Natural killer cell (primary cell): ENCODE results near the gene UPK3A. TPM values are rescaled to one million over a fixed set of nuclear protein-coding genes. Genes with fewer than 3 reads are reported as not detected.

ENCODE experiments used
- ATAC-seq, 3 donors: fragments of 150-1000 bp in 2 of 3; fragments of 200-7000 bp in 1 of 3; cut with Tn5 transposase; 1 replicate in 1 of 3; 2 replicates in 2 of 3; pipeline ENCODE4 v1.10.0; 2021; ENCODE audit warnings: mild to moderate bottlenecking in 2 of 3, moderate library complexity in 2 of 3
- DNase-seq, 2 donors: peaks; one replicate each; pipeline versions ENCODE4 v3.0.0 to v3.0.0-alpha.2; 2013 to 2021; ENCODE audit warnings: mixed read lengths in 1 of 2
- H3K27ac ChIP-seq: one replicate; pipeline ENCODE4 v1.5.1; 2013; ENCODE audit warnings: mild to moderate bottlenecking, low read length
- H3K27me3 ChIP-seq: one replicate; pipeline ENCODE4 v1.6.1; 2013; ENCODE audit warnings: low read length; ENCODE audit not compliant: control insufficient read depth, insufficient read depth
- H3K36me3 ChIP-seq: one replicate; pipeline ENCODE4 v1.6.1; 2013; ENCODE audit warnings: low read length; ENCODE audit not compliant: control insufficient read depth, insufficient read depth
- H3K4me1 ChIP-seq: one replicate; pipeline ENCODE4 v1.6.1; 2013; ENCODE audit warnings: low read length; ENCODE audit not compliant: control insufficient read depth, insufficient read depth
- H3K4me3 ChIP-seq: one replicate; pipeline ENCODE4 v1.5.1; 2013; ENCODE audit warnings: low read length
- H3K9me3 ChIP-seq: one replicate; pipeline ENCODE4 v1.6.1; 2013; ENCODE audit warnings: low read length; ENCODE audit not compliant: control insufficient read depth, insufficient read depth
- H3K27ac Mint-ChIP-seq, 2 donors: one replicate each; pipeline ENCODE4 v1.8.0; 2022; ENCODE audit warnings: mild to moderate bottlenecking in 2 of 2, mixed read lengths in 2 of 2, moderate library complexity in 1 of 2
- H3K27me3 Mint-ChIP-seq, 2 donors: one replicate each; pipeline ENCODE4 v1.8.0; 2022; ENCODE audit warnings: low read depth in 2 of 2, mixed read lengths in 2 of 2
- H3K36me3 Mint-ChIP-seq: one replicate; pipeline ENCODE4 v1.8.0; 2022; ENCODE audit warnings: mixed read lengths
- H3K4me1 Mint-ChIP-seq, 2 donors: one replicate each; pipeline ENCODE4 v1.8.0; 2022; ENCODE audit warnings: mixed read lengths in 2 of 2
- H3K4me3 Mint-ChIP-seq: one replicate; pipeline ENCODE4 v1.8.0; 2022; ENCODE audit warnings: mild to moderate bottlenecking, moderate library complexity, mixed read lengths
- H3K9me3 Mint-ChIP-seq, 2 donors: one replicate each; pipeline ENCODE4 v1.8.0; 2022; ENCODE audit warnings: mixed read lengths in 2 of 2
- WGBS: methylation state at CpG from one replicate; pipeline ENCODE4 v1.1.7; 2013; ENCODE audit warnings: missing lambda C conversion rate; ENCODE audit not compliant: insufficient coverage; 5-methylcytosine and 5-hydroxymethylcytosine counted together
- intact Hi-C: fragments of 100-400 bp; cut with micrococcal nuclease; formaldehyde crosslinking; loops from one replicate; pipeline ENCODE4 v1.14.2; 2022
- total RNA-seq, 4 donors: library from RNA; stranded (reverse); fragments of 120-200 nt in 1 of 4; gene quantifications; one replicate each; pipeline versions ENCODE4 v1.2.3 to v1.2.4, GENCODE V29; 2013 to 2022
- TF ChIP-seq, protein P1 (sequence below): fragments of 200-600 bp; IDR thresholded peaks from one replicate; pipeline ENCODE4 v1.8.0; 2022; ENCODE audit warnings: antibody characterized with exemption

The UPK3A gene
- total RNA-seq, 3 donors from 2014 or later (not counting 1 experiment from before 2014, with no cell fraction given) = 0.49 TPM; not detected in 2

DNA sequence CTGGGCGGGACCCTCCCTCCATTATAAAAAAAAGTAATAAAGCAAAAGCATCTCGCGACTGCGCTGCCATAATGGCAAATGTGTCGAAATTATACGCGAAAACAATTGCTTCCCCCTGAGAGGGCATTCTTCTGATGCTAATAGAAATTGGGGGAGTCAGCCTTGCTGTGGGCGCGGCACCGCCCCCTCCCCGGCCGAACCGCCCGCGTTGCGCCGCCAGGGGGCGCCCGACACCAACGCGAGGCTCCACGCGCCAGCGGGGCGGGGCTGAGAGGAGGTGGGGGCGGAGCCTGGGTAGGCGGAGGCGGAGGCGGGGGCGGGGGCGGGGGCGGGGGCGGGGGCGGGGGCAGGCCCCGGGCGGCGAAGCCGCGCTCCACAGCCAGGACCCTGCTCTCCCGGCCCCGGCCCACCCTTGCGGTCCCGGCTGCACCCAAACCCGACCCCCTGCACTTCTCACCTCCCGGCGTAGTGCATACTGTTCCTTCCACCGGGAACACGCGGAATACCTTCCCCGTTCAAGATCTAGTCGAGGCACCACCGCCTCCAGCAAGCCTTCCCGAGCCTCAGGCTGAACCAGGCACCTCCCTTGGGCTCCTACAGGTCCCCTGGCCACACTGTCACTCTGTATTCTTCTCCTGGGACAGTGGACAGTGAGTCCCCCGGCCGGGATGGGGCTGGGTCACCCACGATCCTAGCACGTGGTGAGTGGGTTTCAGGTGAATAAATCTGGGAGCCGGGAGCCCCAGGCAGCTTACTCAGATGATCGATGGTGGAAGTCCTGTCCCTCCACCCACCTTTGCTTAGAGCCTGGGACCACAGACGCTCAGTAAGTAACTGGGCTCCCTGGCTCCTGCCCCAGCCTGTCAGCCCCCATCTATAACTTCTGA, 15.5 kb upstream of the UPK3A start:
- DNase-seq (peak; percentile 94 to 96), ATAC-seq (peak; percentile 99 to 100 (median 99))
- Mint-ChIP-seq H3K4me1 (peaks cover 5 to 10% of the 10 kb centered on the region in 2 donors), H3K9me3 (no peaks in the 10 kb centered on the region), H3K27me3 (peaks cover 18 to 34% of the 10 kb centered on the region in 2 donors), H3K36me3 (no peaks in the 10 kb centered on the region), H3K4me3 (peak overlapping the region; percentile 79), H3K27ac (peak overlapping the region in 1 of 2 donors; percentile 70)
- TF ChIP-seq, protein P1, sequence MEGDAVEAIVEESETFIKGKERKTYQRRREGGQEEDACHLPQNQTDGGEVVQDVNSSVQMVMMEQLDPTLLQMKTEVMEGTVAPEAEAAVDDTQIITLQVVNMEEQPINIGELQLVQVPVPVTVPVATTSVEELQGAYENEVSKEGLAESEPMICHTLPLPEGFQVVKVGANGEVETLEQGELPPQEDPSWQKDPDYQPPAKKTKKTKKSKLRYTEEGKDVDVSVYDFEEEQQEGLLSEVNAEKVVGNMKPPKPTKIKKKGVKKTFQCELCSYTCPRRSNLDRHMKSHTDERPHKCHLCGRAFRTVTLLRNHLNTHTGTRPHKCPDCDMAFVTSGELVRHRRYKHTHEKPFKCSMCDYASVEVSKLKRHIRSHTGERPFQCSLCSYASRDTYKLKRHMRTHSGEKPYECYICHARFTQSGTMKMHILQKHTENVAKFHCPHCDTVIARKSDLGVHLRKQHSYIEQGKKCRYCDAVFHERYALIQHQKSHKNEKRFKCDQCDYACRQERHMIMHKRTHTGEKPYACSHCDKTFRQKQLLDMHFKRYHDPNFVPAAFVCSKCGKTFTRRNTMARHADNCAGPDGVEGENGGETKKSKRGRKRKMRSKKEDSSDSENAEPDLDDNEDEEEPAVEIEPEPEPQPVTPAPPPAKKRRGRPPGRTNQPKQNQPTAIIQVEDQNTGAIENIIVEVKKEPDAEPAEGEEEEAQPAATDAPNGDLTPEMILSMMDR = peak; percentile 81
- no peaks in the 10 kb centered on the region for H3K36me3 ChIP-seq
- WGBS = 3% methylated on average over 55 of the region's 60 CpGs
- H3K9me3 ChIP-seq = no peaks in the 10 kb centered on the region
- H3K4me3 ChIP-seq = peak overlapping the region; percentile 53
- intact Hi-C loops = loop anchor here (1.0 to 2.0 kb wide), 2 partner anchors 40 to 166 kb away; partner anchors contain the start of gene FAM118A
- peaks cover 15% of the 10 kb centered on the region for H3K27me3 ChIP-seq
- no peak overlapping the region for H3K27ac ChIP-seq
- H3K4me1 ChIP-seq = peaks cover 18% of the 10 kb centered on the region

DNA sequence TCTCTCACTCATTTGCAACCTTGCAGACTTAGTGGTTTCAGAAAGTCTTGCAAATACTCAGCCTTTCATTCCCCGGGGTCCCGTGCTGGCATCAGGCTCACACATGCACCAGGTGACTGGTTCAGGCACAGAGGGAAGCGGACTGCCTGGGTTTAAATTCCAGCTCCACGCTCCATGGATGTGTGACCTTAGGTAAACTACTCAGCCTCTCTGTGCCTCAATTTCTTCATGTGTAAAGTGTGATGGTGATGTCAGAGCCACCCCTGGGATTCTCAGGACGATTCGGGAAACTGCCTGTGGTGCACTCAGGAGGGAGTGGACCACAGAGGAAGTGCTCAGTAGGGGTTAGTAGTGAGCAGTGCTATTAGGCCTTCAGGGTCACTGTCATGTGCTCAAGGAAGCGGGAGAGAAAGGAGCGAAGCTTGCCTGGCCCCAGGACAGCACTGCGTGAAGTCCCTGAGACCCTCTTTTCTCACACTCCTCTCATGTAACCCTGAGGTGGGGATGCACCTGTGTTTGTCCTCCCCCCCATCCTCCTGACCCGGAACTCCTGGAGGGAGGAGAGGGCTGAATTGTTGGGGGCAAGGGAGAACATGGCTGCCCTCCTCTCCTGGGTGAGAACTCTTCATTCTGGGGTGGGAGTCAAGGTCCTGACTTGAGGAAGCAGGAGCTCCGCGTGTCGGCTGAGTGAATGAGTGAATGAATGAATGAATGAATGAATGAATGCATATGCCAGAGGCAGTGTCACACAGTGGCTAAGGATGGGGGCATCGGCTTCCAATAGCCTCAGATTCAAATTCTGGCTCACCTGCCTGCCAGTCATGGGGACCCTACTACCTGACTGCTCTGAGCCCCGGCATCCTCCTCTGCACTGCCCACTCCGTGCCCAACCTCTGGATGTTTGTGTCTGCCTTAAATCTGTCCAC, 14.4 kb upstream of the UPK3A start:
- WGBS = 85% methylated on average over 14 of the region's 16 CpGs
- Mint-ChIP-seq H3K4me1 (peaks cover 5 to 10% of the 10 kb centered on the region in 2 donors), H3K36me3 (no peaks in the 10 kb centered on the region), H3K9me3 (no peaks in the 10 kb centered on the region), H3K27me3 (peaks cover 20 to 35% of the 10 kb centered on the region in 2 donors), H3K4me3 (peak overlapping the region; percentile 79), H3K27ac (no peak overlapping the region)
- Histone ChIP-seq H3K27me3 (peaks cover 15% of the 10 kb centered on the region), H3K36me3 (no peaks in the 10 kb centered on the region), H3K4me1 (peaks cover 18% of the 10 kb centered on the region), H3K9me3 (no peaks in the 10 kb centered on the region), H3K27ac (no peak overlapping the region), H3K4me3 (no peak overlapping the region)
- ATAC-seq = no peak
- TF ChIP-seq, protein P1 = no peak
- intact Hi-C loops = loop anchor here (5.0 kb wide), 1 partner anchor 282 kb away; no protein-coding TSS in a partner anchor
- DNase-seq = no peak

DNA sequence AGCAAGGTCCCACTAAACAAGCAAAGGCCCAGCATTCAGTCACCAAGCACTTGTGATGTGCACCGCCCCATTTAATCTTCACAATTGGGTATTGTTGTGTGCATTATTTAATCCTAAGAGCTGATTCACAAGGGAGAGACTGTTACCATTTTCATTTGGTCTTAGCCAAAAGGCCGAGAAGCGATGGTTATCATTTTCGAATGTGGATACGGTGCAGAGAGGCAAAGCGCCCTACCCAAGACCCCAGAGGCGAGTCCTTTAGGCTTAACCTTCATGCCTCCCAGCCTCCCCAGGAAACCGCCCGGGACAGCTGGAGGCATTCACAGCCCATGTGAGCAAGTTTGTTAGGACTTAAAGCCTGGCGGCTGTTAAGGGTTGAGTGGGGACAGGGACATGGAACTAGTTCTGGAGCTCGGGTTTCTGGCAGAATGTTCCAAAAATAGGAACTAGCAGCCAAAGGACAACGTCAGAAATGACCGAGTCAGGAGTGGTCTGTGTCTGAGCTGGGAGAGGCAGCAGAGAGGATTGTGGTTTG, 13.0 kb upstream of the UPK3A start:
- Histone ChIP-seq H3K27ac (no peak overlapping the region), H3K27me3 (peaks cover 15% of the 10 kb centered on the region), H3K4me3 (no peak overlapping the region), H3K9me3 (no peaks in the 10 kb centered on the region), H3K36me3 (no peaks in the 10 kb centered on the region), H3K4me1 (peaks cover 18% of the 10 kb centered on the region)
- H3K4me3 Mint-ChIP-seq = no peak overlapping the region
- intact Hi-C loops = loop anchor here (5.0 kb wide), 1 partner anchor 281 kb away; no protein-coding TSS in a partner anchor
- peaks cover 5 to 10% of the 10 kb centered on the region in 2 donors for H3K4me1 Mint-ChIP-seq
- no peak overlapping the region for H3K27ac Mint-ChIP-seq
- peaks cover 17 to 32% of the 10 kb centered on the region in 2 donors for H3K27me3 Mint-ChIP-seq
- no peak for DNase-seq
- no peak for ATAC-seq
- no peaks in the 10 kb centered on the region for H3K36me3 Mint-ChIP-seq
- TF ChIP-seq, protein P1 = no peak
- no peaks in the 10 kb centered on the region for H3K9me3 Mint-ChIP-seq
- whole genome bisulfite sequencing = 82% methylated on average over 13 of the region's 13 CpGs
